ENCODE results near the gene AUTS2.

The AUTS2 gene

GRCh38 chr7:70699271-70699670, 1101.0 kb downstream of the AUTS2 start:
- no peak overlapping the region for H3K4me3 ChIP-seq (ENCODE audit: insufficient read depth, low read depth, low read length, poor library complexity, severe bottlenecking)
- H3K27ac ChIP-seq (ENCODE audit: insufficient read depth, low read length, poor library complexity, severe bottlenecking), result no peak overlapping the region
- no peaks in the 10 kb centered on the region for H3K27me3 ChIP-seq (replicated peaks; ENCODE audit: control insufficient read depth, insufficient read depth, low read length, poor library complexity, severe bottlenecking)
- no peak for DNase-seq
- H3K9me3 ChIP-seq (ENCODE audit: control insufficient read depth, low read length), result no peaks in the 10 kb centered on the region
- H3K4me1 ChIP-seq (ENCODE audit: control insufficient read depth, insufficient read depth, low read length, poor library complexity, severe bottlenecking), result no peaks in the 10 kb centered on the region
- no peaks in the 10 kb centered on the region for H3K36me3 ChIP-seq (ENCODE audit: control insufficient read depth, insufficient read depth, low read length)

- no peak overlapping the region for H3K4me3 ChIP-seq (ENCODE audit: insufficient read depth, low read depth, low read length, poor library complexity, severe bottlenecking)
These were observed 1102.0 kb downstream of the AUTS2 start for GRCh38 chr7:70700055-70700940.

GRCh38 chr7:70700941-70701425, 1102.7 kb downstream of the AUTS2 start:
- Histone ChIP-seq H3K36me3 (ENCODE audit: control insufficient read depth, insufficient read depth, low read length) (peaks cover 3% of the 10 kb centered on the region), H3K4me3 (ENCODE audit: insufficient read depth, low read depth, low read length, poor library complexity, severe bottlenecking) (no peak overlapping the region), H3K27me3 (replicated peaks; ENCODE audit: control insufficient read depth, insufficient read depth, low read length, poor library complexity, severe bottlenecking) (no peaks in the 10 kb centered on the region), H3K4me1 (ENCODE audit: control insufficient read depth, insufficient read depth, low read length, poor library complexity, severe bottlenecking) (no peaks in the 10 kb centered on the region), H3K27ac (ENCODE audit: insufficient read depth, low read length, poor library complexity, severe bottlenecking) (no peak overlapping the region), H3K9me3 (ENCODE audit: control insufficient read depth, low read length) (no peaks in the 10 kb centered on the region)
- DNase-seq, result no peak

More at GRCh38 chr7:70700055-70700940, 1102.0 kb downstream of the AUTS2 start:
- Histone ChIP-seq H3K27me3 (replicated peaks; ENCODE audit: control insufficient read depth, insufficient read depth, low read length, poor library complexity, severe bottlenecking) (no peaks in the 10 kb centered on the region), H3K9me3 (ENCODE audit: control insufficient read depth, low read length) (no peaks in the 10 kb centered on the region), H3K36me3 (ENCODE audit: control insufficient read depth, insufficient read depth, low read length) (no peaks in the 10 kb centered on the region), H3K27ac (ENCODE audit: insufficient read depth, low read length, poor library complexity, severe bottlenecking) (no peak overlapping the region), H3K4me1 (ENCODE audit: control insufficient read depth, insufficient read depth, low read length, poor library complexity, severe bottlenecking) (no peaks in the 10 kb centered on the region)
- DNase-seq, result no peak

GRCh38 chr7:70701477-70701876, 1103.2 kb downstream of the AUTS2 start:
- H3K36me3 ChIP-seq (ENCODE audit: control insufficient read depth, insufficient read depth, low read length), result peaks cover 3% of the 10 kb centered on the region
- DNase-seq, result no peak
- H3K9me3 ChIP-seq (ENCODE audit: control insufficient read depth, low read length), result no peaks in the 10 kb centered on the region
- H3K27ac ChIP-seq (ENCODE audit: insufficient read depth, low read length, poor library complexity, severe bottlenecking), result no peak overlapping the region
- no peak overlapping the region for H3K4me3 ChIP-seq (ENCODE audit: insufficient read depth, low read depth, low read length, poor library complexity, severe bottlenecking)
- H3K4me1 ChIP-seq (ENCODE audit: control insufficient read depth, insufficient read depth, low read length, poor library complexity, severe bottlenecking), result no peaks in the 10 kb centered on the region
- no peaks in the 10 kb centered on the region for H3K27me3 ChIP-seq (replicated peaks; ENCODE audit: control insufficient read depth, insufficient read depth, low read length, poor library complexity, severe bottlenecking)

GRCh38 chr7:70701991-70702390, 1103.7 kb downstream of the AUTS2 start:
- Histone ChIP-seq H3K36me3 (ENCODE audit: control insufficient read depth, insufficient read depth, low read length) (peaks cover 3% of the 10 kb centered on the region), H3K4me3 (ENCODE audit: insufficient read depth, low read depth, low read length, poor library complexity, severe bottlenecking) (no peak overlapping the region), H3K4me1 (ENCODE audit: control insufficient read depth, insufficient read depth, low read length, poor library complexity, severe bottlenecking) (no peaks in the 10 kb centered on the region), H3K27me3 (replicated peaks; ENCODE audit: control insufficient read depth, insufficient read depth, low read length, poor library complexity, severe bottlenecking) (no peaks in the 10 kb centered on the region), H3K27ac (ENCODE audit: insufficient read depth, low read length, poor library complexity, severe bottlenecking) (no peak overlapping the region), H3K9me3 (ENCODE audit: control insufficient read depth, low read length) (no peaks in the 10 kb centered on the region)
- DNase-seq, result no peak

- Histone ChIP-seq H3K9me3 (ENCODE audit: control insufficient read depth, low read length) (no peaks in the 10 kb centered on the region), H3K4me3 (ENCODE audit: insufficient read depth, low read depth, low read length, poor library complexity, severe bottlenecking) (no peak overlapping the region), H3K4me1 (ENCODE audit: control insufficient read depth, insufficient read depth, low read length, poor library complexity, severe bottlenecking) (no peaks in the 10 kb centered on the region), H3K27ac (ENCODE audit: insufficient read depth, low read length, poor library complexity, severe bottlenecking) (no peak overlapping the region), H3K27me3 (replicated peaks; ENCODE audit: control insufficient read depth, insufficient read depth, low read length, poor library complexity, severe bottlenecking) (no peaks in the 10 kb centered on the region), H3K36me3 (ENCODE audit: control insufficient read depth, insufficient read depth, low read length) (peaks cover 3% of the 10 kb centered on the region)
- DNase-seq, result no peak
These were observed 1105.5 kb downstream of the AUTS2 start for GRCh38 chr7:70703785-70704184.

GRCh38 chr7:70704831-70705346, 1106.6 kb downstream of the AUTS2 start:
- H3K4me1 ChIP-seq (ENCODE audit: control insufficient read depth, insufficient read depth, low read length, poor library complexity, severe bottlenecking), result no peaks in the 10 kb centered on the region
- H3K27me3 ChIP-seq (replicated peaks; ENCODE audit: control insufficient read depth, insufficient read depth, low read length, poor library complexity, severe bottlenecking), result no peaks in the 10 kb centered on the region
- H3K9me3 ChIP-seq (ENCODE audit: control insufficient read depth, low read length), result no peaks in the 10 kb centered on the region
- H3K36me3 ChIP-seq (ENCODE audit: control insufficient read depth, insufficient read depth, low read length), result peaks cover 3% of the 10 kb centered on the region
- no peak overlapping the region for H3K4me3 ChIP-seq (ENCODE audit: insufficient read depth, low read depth, low read length, poor library complexity, severe bottlenecking)
- DNase-seq, result no peak
- H3K27ac ChIP-seq (ENCODE audit: insufficient read depth, low read length, poor library complexity, severe bottlenecking), result no peak overlapping the region

- H3K9me3 ChIP-seq (ENCODE audit: control insufficient read depth, low read length), result no peaks in the 10 kb centered on the region
- no peaks in the 10 kb centered on the region for H3K27me3 ChIP-seq (replicated peaks; ENCODE audit: control insufficient read depth, insufficient read depth, low read length, poor library complexity, severe bottlenecking)
- H3K36me3 ChIP-seq (ENCODE audit: control insufficient read depth, insufficient read depth, low read length), result peaks cover 3% of the 10 kb centered on the region
- no peak for DNase-seq
- no peak overlapping the region for H3K27ac ChIP-seq (ENCODE audit: insufficient read depth, low read length, poor library complexity, severe bottlenecking)
- no peak overlapping the region for H3K4me3 ChIP-seq (ENCODE audit: insufficient read depth, low read depth, low read length, poor library complexity, severe bottlenecking)
- H3K4me1 ChIP-seq (ENCODE audit: control insufficient read depth, insufficient read depth, low read length, poor library complexity, severe bottlenecking), result no peaks in the 10 kb centered on the region
These were observed 1107.9 kb downstream of the AUTS2 start for GRCh38 chr7:70706204-70706603.

GRCh38 chr7:70706698-70707097, 1108.4 kb downstream of the AUTS2 start:
- H3K9me3 ChIP-seq (ENCODE audit: control insufficient read depth, low read length), result no peaks in the 10 kb centered on the region
- DNase-seq, result no peak
- H3K4me3 ChIP-seq (ENCODE audit: insufficient read depth, low read depth, low read length, poor library complexity, severe bottlenecking), result no peak overlapping the region
- no peaks in the 10 kb centered on the region for H3K27me3 ChIP-seq (replicated peaks; ENCODE audit: control insufficient read depth, insufficient read depth, low read length, poor library complexity, severe bottlenecking)
- no peaks in the 10 kb centered on the region for H3K4me1 ChIP-seq (ENCODE audit: control insufficient read depth, insufficient read depth, low read length, poor library complexity, severe bottlenecking)
- H3K36me3 ChIP-seq (ENCODE audit: control insufficient read depth, insufficient read depth, low read length), result peaks cover 3% of the 10 kb centered on the region
- no peak overlapping the region for H3K27ac ChIP-seq (ENCODE audit: insufficient read depth, low read length, poor library complexity, severe bottlenecking)

GRCh38 chr7:70707823-70708243, 1109.6 kb downstream of the AUTS2 start:
- Histone ChIP-seq H3K27ac (ENCODE audit: insufficient read depth, low read length, poor library complexity, severe bottlenecking) (no peak overlapping the region), H3K4me3 (ENCODE audit: insufficient read depth, low read depth, low read length, poor library complexity, severe bottlenecking) (no peak overlapping the region), H3K9me3 (ENCODE audit: control insufficient read depth, low read length) (no peaks in the 10 kb centered on the region), H3K27me3 (replicated peaks; ENCODE audit: control insufficient read depth, insufficient read depth, low read length, poor library complexity, severe bottlenecking) (no peaks in the 10 kb centered on the region), H3K36me3 (ENCODE audit: control insufficient read depth, insufficient read depth, low read length) (peaks cover 3% of the 10 kb centered on the region), H3K4me1 (ENCODE audit: control insufficient read depth, insufficient read depth, low read length, poor library complexity, severe bottlenecking) (no peaks in the 10 kb centered on the region)
- DNase-seq, result no peak
